Fibroblast of lung (primary cell): ENCODE measurements around the gene CFAP68.

Experiments used
- CTCF ChIP-seq, 2 donors: IDR thresholded peaks in 1 of 2; conservative IDR thresholded peaks in 1 of 2; 1 replicate in 1 of 2; 2 replicates in 1 of 2; pipeline ENCODE4 v1.5.1; 2011 to 2012; ENCODE audit warnings: low read length in 2 of 2, control low read depth in 1 of 2, inconsistent platforms in 1 of 2, low read depth in 1 of 2, mild to moderate bottlenecking in 1 of 2
- EZH2 ChIP-seq: IDR thresholded peaks from 2 replicates; pipeline ENCODE4 v1.5.1; 2012; ENCODE audit warnings: low read length, control low read depth, mild to moderate bottlenecking; ENCODE audit errors: missing control alignments

- no peak for TF ChIP-seq CTCF (conservative IDR thresholded peaks at IDR 0.05 in 1 of 2, IDR thresholded peaks at IDR 0.05 in 1 of 2; ENCODE audit: low read depth in 1 of 2, low read length in 2 of 2)
- no peak for TF ChIP-seq EZH2
These were observed 43.7 kb upstream of the CFAP68 start for GRCh38 chr11:111835665-111836064.
